Endothelial cell of umbilical vein (primary cell): ENCODE data around the gene C15orf40. TPM values are rescaled to one million over a fixed set of nuclear protein-coding genes. Genes with fewer than 3 reads are reported as not detected.

ENCODE experiments used
- BruUV-seq: library from RNA; stranded (reverse); fragments of 400-500 nt; replicated peaks from 2 replicates; lab custom pipeline; 2021; lab: Mats Ljungman, UMichigan
- CTCF ChIA-PET: fragments of 300-600, 350-600 bp; sonication (Branson Sonifier 250); formaldehyde crosslinking; loops from one replicate; lab custom pipeline; 2021; ENCODE audit warnings: antibody characterized with exemption, inconsistent platforms; lab: Charles Lee
- POLR2A ChIA-PET: fragments of 300-600, 350-600 bp; sonication (Branson Sonifier 250); formaldehyde crosslinking; loops from one replicate; lab custom pipeline; 2021; ENCODE audit warnings: antibody characterized with exemption, inconsistent platforms; lab: Charles Lee
- DNase-seq: peaks from one replicate; pipeline ENCODE4 v3.0.0-alpha.2; 2011; ENCODE audit warnings: low read depth, low spot score
- FAIRE-seq: peaks from 2 replicates; lab custom pipeline; 2011; peaks lifted over from hg19 to GRCh38; lab: Jason Lieb, UNC
- H2AFZ ChIP-seq: 2 replicates; pipeline ENCODE4 v1.6.0; 2012; ENCODE audit warnings: low read depth, low read length, control low read depth, inconsistent platforms
- H3K27ac ChIP-seq: 2 replicates; pipeline ENCODE4 v1.5.1; 2011; ENCODE audit warnings: low read depth, mild to moderate bottlenecking, control low read depth, low read length, moderate library complexity; ENCODE audit not compliant: insufficient read depth
- H3K27me3 ChIP-seq, 2 experiments: 2 replicates each; pipeline versions ENCODE4 v1.6.0 to v1.6.1; 2011; ENCODE audit warnings: low read length in 2 of 2, mixed read lengths in 1 of 2; ENCODE audit not compliant: control insufficient read depth in 2 of 2, insufficient read depth in 2 of 2
- H3K36me3 ChIP-seq, 2 experiments: 2 replicates in 1 of 2; 3 replicates in 1 of 2; pipeline ENCODE4 v1.5.1; 2011; ENCODE audit warnings: low read length in 2 of 2, mild to moderate bottlenecking in 1 of 2, moderate library complexity in 1 of 2; ENCODE audit not compliant: control insufficient read depth in 2 of 2, insufficient read depth in 2 of 2; ENCODE audit errors: extremely low read depth in 1 of 2
- H3K4me1 ChIP-seq: 3 replicates; pipeline ENCODE4 v1.5.1; 2011; ENCODE audit warnings: mild to moderate bottlenecking, low read length; ENCODE audit not compliant: control insufficient read depth, insufficient read depth; ENCODE audit errors: extremely low read depth
- H3K4me2 ChIP-seq: 2 replicates; pipeline ENCODE4 v1.6.1; 2011; ENCODE audit warnings: low read length, control low read depth, mixed read lengths; ENCODE audit not compliant: insufficient read depth
- H3K4me3 ChIP-seq, 3 experiments: fragments of 200-600 bp in 1 of 3; sonication (generic), shearing (Covaris generic) in 1 of 3; replicated peaks in 1 of 3; 2 replicates each; pipeline ENCODE4 v1.5.1; 2011 to 2016; ENCODE audit warnings: control low read depth in 3 of 3, low read length in 3 of 3, mild to moderate bottlenecking in 2 of 3, inconsistent platforms in 1 of 3, low read depth in 1 of 3, moderate library complexity in 1 of 3; ENCODE audit not compliant: insufficient read depth in 1 of 3
- H3K79me2 ChIP-seq: 2 replicates; pipeline ENCODE4 v1.6.0; 2012; ENCODE audit warnings: low read length, inconsistent platforms; ENCODE audit not compliant: control insufficient read depth, insufficient read depth
- H3K9ac ChIP-seq: replicated peaks from 2 replicates; pipeline ENCODE3; 2011; ENCODE audit warnings: low read length, control low read depth; ENCODE audit not compliant: insufficient read depth; ENCODE audit errors: extremely low read depth
- H3K9me1 ChIP-seq: replicated peaks from 3 replicates; pipeline ENCODE4 v1.6.0; 2011; ENCODE audit warnings: mild to moderate bottlenecking, low read length; ENCODE audit not compliant: control insufficient read depth, insufficient read depth; ENCODE audit errors: extremely low read depth
- H3K9me3 ChIP-seq: replicated peaks from 2 replicates; pipeline ENCODE4 v1.5.1; 2012; ENCODE audit warnings: low read length, inconsistent platforms; ENCODE audit not compliant: control insufficient read depth, insufficient read depth
- H4K20me1 ChIP-seq: replicated peaks from 2 replicates; pipeline ENCODE3; 2011; ENCODE audit warnings: mild to moderate bottlenecking, low read length; ENCODE audit not compliant: control insufficient read depth, insufficient read depth; ENCODE audit errors: extremely low read depth
- EZH2 ChIP-seq: IDR thresholded peaks from 2 replicates; pipeline ENCODE4 v1.6.1; 2012; ENCODE audit warnings: borderline replicate concordance, low read depth, mild to moderate bottlenecking, moderate library complexity, low read length, inconsistent platforms; ENCODE audit not compliant: severe bottlenecking
- FOS ChIP-seq: IDR thresholded peaks from 2 replicates; pipeline ENCODE4 v1.6.1; 2011; ENCODE audit warnings: mild to moderate bottlenecking, low read length, moderate library complexity, borderline replicate concordance; ENCODE audit not compliant: insufficient read depth
- MYC ChIP-seq: IDR thresholded peaks from one replicate; pipeline ENCODE4 v1.6.1; 2011; ENCODE audit warnings: mild to moderate bottlenecking, low read depth, low read length
- POLR2A ChIP-seq: IDR thresholded peaks from 2 replicates; pipeline ENCODE4 v1.6.1; 2012; ENCODE audit warnings: low read depth, mild to moderate bottlenecking, control low read depth, low read length
- POLR2AphosphoS5 ChIP-seq: IDR thresholded peaks from 2 replicates; pipeline ENCODE4 v1.6.1; 2012; ENCODE audit warnings: low read depth, mild to moderate bottlenecking, control low read depth, low read length, moderate library complexity; ENCODE audit not compliant: insufficient read depth
- dilution Hi-C: fragments of 300-500 bp; cut with MboI; formaldehyde crosslinking; loops from one replicate; pipeline ENCODE4 v1.15.0; 2019; ENCODE audit warnings: low sequenced_read_pairs; ENCODE audit not compliant: extremely low pct_ligation_motif_present
- intact Hi-C: fragments of 100-400 bp; cut with micrococcal nuclease; formaldehyde crosslinking; loops from one replicate; pipeline ENCODE4 v1.10.0; 2022
- polyA plus RNA-seq, 4 experiments: library from polyadenylated mRNA; depleted of rRNA in 3 of 4; stranded (reverse) in 3 of 4; unstranded in 1 of 4; fragments of >200 nt; gene quantifications; 2 replicates each; pipeline versions ENCODE4 v1.2.1 to v1.2.3, GENCODE V29; 2011 to 2012; ENCODE audit warnings: missing spikeins in 1 of 4
- total RNA-seq: library from RNA; stranded (reverse); gene quantifications from 2 replicates; pipeline ENCODE4 v1.2.3, GENCODE V29; 2021
- TF ChIP-seq, protein P1 (sequence below), 2 donors: IDR thresholded peaks; 1 replicate in 1 of 2; 2 replicates in 1 of 2; pipeline ENCODE4 v1.5.1; 2011; ENCODE audit warnings: low read length in 2 of 2, mild to moderate bottlenecking in 2 of 2, moderate library complexity in 2 of 2, control low read depth in 1 of 2, inconsistent platforms in 1 of 2, low read depth in 1 of 2; ENCODE audit not compliant: insufficient read depth in 1 of 2; ENCODE audit errors: extremely low read depth in 1 of 2

Gene C15orf40
- total and polyA plus RNA-seq, 2 donors (not counting 3 experiments of a cell fraction or from before 2014, with no cell fraction given) = 15.4 to 27.9 TPM

DNA sequence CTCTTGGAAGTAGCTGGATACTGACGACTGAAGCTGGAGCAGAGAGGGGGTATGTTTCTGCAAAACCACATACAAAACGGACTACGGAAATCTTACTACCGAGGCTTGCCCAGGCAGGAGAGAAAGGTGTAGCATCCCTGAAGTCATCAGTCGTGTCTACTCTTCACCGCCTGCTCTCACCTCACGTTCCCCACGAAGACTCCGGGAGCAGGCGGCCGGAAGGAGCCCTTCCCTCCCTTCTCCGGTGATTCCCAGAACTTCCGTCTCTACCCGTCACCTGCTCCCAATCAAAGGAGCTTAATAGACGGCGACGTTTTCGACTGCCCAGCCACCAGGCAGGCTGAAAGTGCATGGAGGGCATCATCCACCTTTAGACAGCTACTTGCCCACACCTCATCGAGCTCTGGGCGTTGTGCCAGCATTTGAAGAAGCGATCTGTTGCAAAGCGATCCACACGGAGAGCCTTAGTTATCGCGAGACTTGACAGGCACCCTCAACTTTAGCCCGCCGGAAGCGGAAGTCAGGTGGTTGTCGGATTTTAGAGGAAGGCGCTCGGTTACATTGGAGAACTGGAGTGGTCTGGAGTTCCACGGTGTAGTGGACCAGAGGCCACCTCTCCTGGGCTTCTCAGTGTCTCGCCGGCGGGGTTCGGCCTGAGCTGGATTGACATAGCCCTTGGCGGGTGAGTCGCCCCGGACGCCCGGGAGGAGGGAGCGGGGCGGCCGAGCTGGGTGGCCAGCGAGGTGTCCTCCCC, 25.6 kb downstream of the C15orf40 start, which contains the start of gene RAMAC:
TSS of gene RAMAC (plus strand) at position 523 of the 754 bp plus-strand sequence. CDS start 2,809 bp downstream, outside the sequence.
- Histone ChIP-seq H3K79me2 (peaks cover 8% of the 10 kb centered on the region), H3K4me3 (peak within 1 kb of the TSS; percentile 65 to 88 (median 87)), H3K36me3 (no peaks in the 10 kb centered on the region), H3K27me3 (no peaks in the 10 kb centered on the region), H3K9me1 (no peaks in the 10 kb centered on the region), H3K4me2 (peak within 1 kb of the TSS; percentile 71), H3K4me1 (peaks cover 4% of the 10 kb centered on the region), H3K27ac (peak within 1 kb of the TSS; percentile 28), H4K20me1 (no peaks in the 10 kb centered on the region), H2AFZ (peak within 1 kb of the TSS; percentile 96), H3K9me3 (no peaks in the 10 kb centered on the region), H3K9ac (peak within 1 kb of the TSS; percentile 78)
- ChIA-PET POLR2A (interaction anchor here (0.6 to 1.0 kb wide), 2 partner anchors 17 to 26 kb away, joined by 3 to 7 read pairs; partner anchors contain the start of gene C15orf40), CTCF (interaction anchor here (0.6 to 1.6 kb wide), 6 partner anchors 15 to 455 kb away, joined by 3 to 8 read pairs (median 3); partner anchors contain the start of gene C15orf40)
- FAIRE-seq (peak; percentile 94), DNase-seq (peak; percentile 92)
- TF ChIP-seq, protein P1, sequence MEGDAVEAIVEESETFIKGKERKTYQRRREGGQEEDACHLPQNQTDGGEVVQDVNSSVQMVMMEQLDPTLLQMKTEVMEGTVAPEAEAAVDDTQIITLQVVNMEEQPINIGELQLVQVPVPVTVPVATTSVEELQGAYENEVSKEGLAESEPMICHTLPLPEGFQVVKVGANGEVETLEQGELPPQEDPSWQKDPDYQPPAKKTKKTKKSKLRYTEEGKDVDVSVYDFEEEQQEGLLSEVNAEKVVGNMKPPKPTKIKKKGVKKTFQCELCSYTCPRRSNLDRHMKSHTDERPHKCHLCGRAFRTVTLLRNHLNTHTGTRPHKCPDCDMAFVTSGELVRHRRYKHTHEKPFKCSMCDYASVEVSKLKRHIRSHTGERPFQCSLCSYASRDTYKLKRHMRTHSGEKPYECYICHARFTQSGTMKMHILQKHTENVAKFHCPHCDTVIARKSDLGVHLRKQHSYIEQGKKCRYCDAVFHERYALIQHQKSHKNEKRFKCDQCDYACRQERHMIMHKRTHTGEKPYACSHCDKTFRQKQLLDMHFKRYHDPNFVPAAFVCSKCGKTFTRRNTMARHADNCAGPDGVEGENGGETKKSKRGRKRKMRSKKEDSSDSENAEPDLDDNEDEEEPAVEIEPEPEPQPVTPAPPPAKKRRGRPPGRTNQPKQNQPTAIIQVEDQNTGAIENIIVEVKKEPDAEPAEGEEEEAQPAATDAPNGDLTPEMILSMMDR (IDR thresholded peaks at IDR 0.05; ENCODE audit: extremely low read depth in 1 of 2, insufficient read depth in 1 of 2, low read depth in 1 of 2, low read length in 2 of 2) = no peak
- TF ChIP-seq POLR2AphosphoS5 (peak; percentile 62), MYC (no peak), POLR2A (peak; percentile 60), FOS (no peak), EZH2 (no peak)
- intact Hi-C loops = loop anchor here (1.0 to 5.0 kb wide), 4 partner anchors 137 to 444 kb away; partner anchors contain the start of gene RPS17
- dilution Hi-C loops = no loop called here
- BruUV-seq = no TSS peak
